Sigmoid colon (tissue), 4 donors: Measurements from ENCODE around the gene PIAS1.

Experiments used
- EP300 ChIP-seq, 4 donors: sonication (generic); formaldehyde crosslinking; IDR thresholded peaks; one replicate each; pipeline ENCODE4 v1.6.1; 2017; ENCODE audit warnings: antibody characterized with exemption in 4 of 4
- POLR2A ChIP-seq, 2 donors: fragments of 450-650 bp; IDR thresholded peaks; one replicate each; pipeline ENCODE4 v1.6.1; 2016; ENCODE audit warnings: antibody characterized with exemption in 2 of 2, mild to moderate bottlenecking in 2 of 2, moderate library complexity in 2 of 2
- POLR2AphosphoS5 ChIP-seq, 4 donors: sonication (generic); formaldehyde crosslinking; IDR thresholded peaks; one replicate each; pipeline ENCODE4 v1.6.1; 2017; ENCODE audit warnings: antibody characterized with exemption in 4 of 4
- TF ChIP-seq, protein P1 (sequence below), 4 experiments: fragments of 450-650 bp in 3 of 4; fragments of 200-600 bp in 1 of 4; IDR thresholded peaks; one replicate each; pipeline ENCODE4 v1.5.1; 2016 to 2019; ENCODE audit warnings: antibody characterized with exemption in 4 of 4, mild to moderate bottlenecking in 3 of 4, moderate library complexity in 2 of 4

DNA sequence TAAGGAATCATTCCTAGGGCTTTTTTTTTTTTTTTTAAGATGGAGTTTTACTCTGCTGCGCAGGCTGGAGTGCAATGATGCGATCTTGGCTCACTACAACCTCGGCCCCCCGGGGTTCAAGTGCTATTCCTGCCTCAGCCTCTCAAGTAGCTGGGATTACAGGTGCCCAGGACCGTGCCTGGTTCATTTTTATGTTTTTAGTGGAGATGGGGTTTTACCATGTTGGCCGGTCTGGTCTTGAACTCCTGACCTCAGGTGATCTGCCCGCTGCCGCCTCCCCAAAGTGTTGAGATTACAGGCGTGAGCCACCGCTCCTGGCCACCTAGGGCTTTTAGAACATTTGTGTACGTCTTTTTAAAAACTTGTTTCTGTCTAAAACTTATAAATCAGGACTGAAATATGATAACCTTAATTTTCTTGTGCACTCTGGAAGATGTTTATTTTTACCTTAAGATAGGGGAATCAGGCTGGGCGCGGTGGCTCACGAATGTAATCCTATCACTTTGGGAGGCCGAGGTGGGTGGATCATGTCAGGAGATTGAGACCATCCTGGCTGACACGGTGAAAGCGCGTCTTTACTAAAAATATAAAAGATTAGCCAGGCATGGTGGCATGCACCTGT, 21.8 kb downstream of the PIAS1 start:
- TF ChIP-seq, protein P1, sequence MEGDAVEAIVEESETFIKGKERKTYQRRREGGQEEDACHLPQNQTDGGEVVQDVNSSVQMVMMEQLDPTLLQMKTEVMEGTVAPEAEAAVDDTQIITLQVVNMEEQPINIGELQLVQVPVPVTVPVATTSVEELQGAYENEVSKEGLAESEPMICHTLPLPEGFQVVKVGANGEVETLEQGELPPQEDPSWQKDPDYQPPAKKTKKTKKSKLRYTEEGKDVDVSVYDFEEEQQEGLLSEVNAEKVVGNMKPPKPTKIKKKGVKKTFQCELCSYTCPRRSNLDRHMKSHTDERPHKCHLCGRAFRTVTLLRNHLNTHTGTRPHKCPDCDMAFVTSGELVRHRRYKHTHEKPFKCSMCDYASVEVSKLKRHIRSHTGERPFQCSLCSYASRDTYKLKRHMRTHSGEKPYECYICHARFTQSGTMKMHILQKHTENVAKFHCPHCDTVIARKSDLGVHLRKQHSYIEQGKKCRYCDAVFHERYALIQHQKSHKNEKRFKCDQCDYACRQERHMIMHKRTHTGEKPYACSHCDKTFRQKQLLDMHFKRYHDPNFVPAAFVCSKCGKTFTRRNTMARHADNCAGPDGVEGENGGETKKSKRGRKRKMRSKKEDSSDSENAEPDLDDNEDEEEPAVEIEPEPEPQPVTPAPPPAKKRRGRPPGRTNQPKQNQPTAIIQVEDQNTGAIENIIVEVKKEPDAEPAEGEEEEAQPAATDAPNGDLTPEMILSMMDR (IDR thresholded peaks at IDR 0.05) = no peak
- TF ChIP-seq POLR2A (IDR thresholded peaks at IDR 0.05) (no peak), POLR2AphosphoS5 (IDR thresholded peaks at IDR 0.05) (no peak), EP300 (IDR thresholded peaks at IDR 0.05) (no peak)
